ENCODE results near the gene SLC24A5.
A peak's percentile ranks its signal among the peaks of the same experiment; 100 is the strongest.

The SLC24A5 gene

GRCh38 chr15:48085591-48085930 is 35.2 kb upstream of the SLC24A5 start:
- no peak for TF ChIP-seq CTCF (IDR thresholded peaks at IDR 0.05; ENCODE audit: low read depth, low read length)
- H3K4me3 ChIP-seq (replicated peaks in 1 of 2; ENCODE audit: low read depth in 2 of 2, low read length in 2 of 2) = no peak overlapping the region
- DNase-seq (ENCODE audit: low read depth in 2 of 2) = no peak

- no peak for DNase-seq (ENCODE audit: low read depth in 2 of 2)
- TF ChIP-seq CTCF (IDR thresholded peaks at IDR 0.05; ENCODE audit: low read depth, low read length) = no peak
Observed at GRCh38 chr15:48086133-48086532, 34.7 kb upstream of the SLC24A5 start.

GRCh38 chr15:48086576-48086975 is 34.2 kb upstream of the SLC24A5 start:
- peak; percentile 2 to 36 for DNase-seq (ENCODE audit: low read depth in 2 of 2)
- no peak for TF ChIP-seq CTCF (IDR thresholded peaks at IDR 0.05; ENCODE audit: low read depth, low read length)
- no peak overlapping the region for H3K4me3 ChIP-seq (replicated peaks in 1 of 2; ENCODE audit: low read depth in 2 of 2, low read length in 2 of 2)

More at GRCh38 chr15:48086133-48086532, 34.7 kb upstream of the SLC24A5 start:
- no peak overlapping the region for H3K4me3 ChIP-seq (replicated peaks in 1 of 2; ENCODE audit: low read depth in 2 of 2, low read length in 2 of 2)

- DNase-seq (ENCODE audit: low read depth in 2 of 2) = no peak
- TF ChIP-seq CTCF (IDR thresholded peaks at IDR 0.05; ENCODE audit: low read depth, low read length) = no peak
- H3K4me3 ChIP-seq (replicated peaks in 1 of 2; ENCODE audit: low read depth in 2 of 2, low read length in 2 of 2) = no peak overlapping the region
Observed at GRCh38 chr15:48087844-48088243, 32.9 kb upstream of the SLC24A5 start.

GRCh38 chr15:48089702-48090101 is 31.1 kb upstream of the SLC24A5 start:
- no peak for TF ChIP-seq CTCF (IDR thresholded peaks at IDR 0.05; ENCODE audit: low read depth, low read length)
- no peak for DNase-seq (ENCODE audit: low read depth in 2 of 2)
- no peak overlapping the region for H3K4me3 ChIP-seq (replicated peaks in 1 of 2; ENCODE audit: low read depth in 2 of 2, low read length in 2 of 2)

- no peak overlapping the region for H3K4me3 ChIP-seq (replicated peaks in 1 of 2; ENCODE audit: low read depth in 2 of 2, low read length in 2 of 2)
- DNase-seq (ENCODE audit: low read depth in 2 of 2) = no peak
- no peak for TF ChIP-seq CTCF (IDR thresholded peaks at IDR 0.05; ENCODE audit: low read depth, low read length)
Observed at GRCh38 chr15:48090115-48090514, 30.7 kb upstream of the SLC24A5 start.

GRCh38 chr15:48090666-48091065 is 30.1 kb upstream of the SLC24A5 start:
- DNase-seq (ENCODE audit: low read depth in 2 of 2) = no peak
- no peak for TF ChIP-seq CTCF (IDR thresholded peaks at IDR 0.05; ENCODE audit: low read depth, low read length)
- H3K4me3 ChIP-seq (replicated peaks in 1 of 2; ENCODE audit: low read depth in 2 of 2, low read length in 2 of 2) = no peak overlapping the region

Measured in cardiac fibroblast (primary cell).